RWPE2 (cell line): ENCODE results near the gene FHIT.

ENCODE experiments used
- ATAC-seq: fragments of 200-7000 bp; cut with Tn5 transposase; 3 replicates; pipeline ENCODE4 v1.9.1; 2021; ENCODE audit warnings: low read depth
- DNase-seq: peaks from one replicate; pipeline ENCODE4 v3.0.0-alpha.2; 2020; ENCODE audit warnings: low spot score
- H3K27ac ChIP-seq: fragments of 450-650 bp; 2 replicates; pipeline ENCODE4 v1.5.1; 2017; ENCODE audit warnings: mild to moderate bottlenecking; ENCODE audit not compliant: poor library complexity, severe bottlenecking
- H3K27me3 ChIP-seq: fragments of 250-450 bp; sonication (Bioruptor Pico); 2 replicates; pipeline ENCODE4 v1.5.1; 2021; ENCODE audit warnings: mild to moderate bottlenecking, moderate library complexity; ENCODE audit not compliant: insufficient read depth, poor library complexity, severe bottlenecking
- H3K36me3 ChIP-seq: fragments of 250-450 bp; sonication (Bioruptor Pico); 2 replicates; pipeline ENCODE4 v1.5.1; 2020; ENCODE audit warnings: low read depth, mild to moderate bottlenecking, moderate library complexity
- H3K4me1 ChIP-seq: fragments of 250-450 bp; sonication (Bioruptor Pico); 2 replicates; pipeline ENCODE4 v1.5.1; 2021; ENCODE audit warnings: mild to moderate bottlenecking, moderate library complexity; ENCODE audit not compliant: insufficient read depth, poor library complexity, severe bottlenecking
- H3K4me3 ChIP-seq: fragments of 250-450 bp; sonication (Bioruptor Pico); 2 replicates; pipeline ENCODE4 v1.5.1; 2021; ENCODE audit warnings: mild to moderate bottlenecking, moderate library complexity; ENCODE audit not compliant: severe bottlenecking
- H3K9me3 ChIP-seq: fragments of 250-450 bp; sonication (Bioruptor Pico); 2 replicates; pipeline ENCODE4 v1.5.1; 2021; ENCODE audit warnings: mild to moderate bottlenecking, moderate library complexity; ENCODE audit not compliant: severe bottlenecking
- TF ChIP-seq, protein P1 (sequence below): fragments of 450-650 bp; IDR thresholded peaks from one replicate; pipeline ENCODE4 v1.5.1; 2017; ENCODE audit warnings: mild to moderate bottlenecking, moderate library complexity; ENCODE audit not compliant: poor library complexity, severe bottlenecking

The FHIT gene

DNA sequence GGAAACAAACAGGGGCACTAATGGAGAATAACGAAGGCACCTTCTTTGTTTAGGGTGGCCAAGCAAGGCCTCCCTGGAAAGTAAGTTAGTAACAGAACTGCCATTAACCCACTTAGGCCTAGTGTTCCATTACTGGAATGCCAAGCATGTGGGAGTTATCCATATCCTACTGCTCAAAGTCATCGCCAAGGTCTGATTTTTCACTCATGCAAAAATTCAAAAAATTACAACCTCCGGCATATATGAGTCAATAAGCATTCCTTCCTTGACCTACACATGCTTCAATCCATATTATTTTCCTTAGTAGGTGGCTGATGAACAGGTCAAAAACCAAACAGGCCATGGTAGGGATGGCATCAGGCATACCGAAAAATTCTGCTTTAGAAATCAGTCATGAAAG is 1097.2 kb downstream of the FHIT start:
- no peaks in the 10 kb centered on the region for H3K36me3 ChIP-seq
- no peaks in the 10 kb centered on the region for H3K9me3 ChIP-seq
- H3K4me3 ChIP-seq: no peak overlapping the region
- TF ChIP-seq, protein P1, sequence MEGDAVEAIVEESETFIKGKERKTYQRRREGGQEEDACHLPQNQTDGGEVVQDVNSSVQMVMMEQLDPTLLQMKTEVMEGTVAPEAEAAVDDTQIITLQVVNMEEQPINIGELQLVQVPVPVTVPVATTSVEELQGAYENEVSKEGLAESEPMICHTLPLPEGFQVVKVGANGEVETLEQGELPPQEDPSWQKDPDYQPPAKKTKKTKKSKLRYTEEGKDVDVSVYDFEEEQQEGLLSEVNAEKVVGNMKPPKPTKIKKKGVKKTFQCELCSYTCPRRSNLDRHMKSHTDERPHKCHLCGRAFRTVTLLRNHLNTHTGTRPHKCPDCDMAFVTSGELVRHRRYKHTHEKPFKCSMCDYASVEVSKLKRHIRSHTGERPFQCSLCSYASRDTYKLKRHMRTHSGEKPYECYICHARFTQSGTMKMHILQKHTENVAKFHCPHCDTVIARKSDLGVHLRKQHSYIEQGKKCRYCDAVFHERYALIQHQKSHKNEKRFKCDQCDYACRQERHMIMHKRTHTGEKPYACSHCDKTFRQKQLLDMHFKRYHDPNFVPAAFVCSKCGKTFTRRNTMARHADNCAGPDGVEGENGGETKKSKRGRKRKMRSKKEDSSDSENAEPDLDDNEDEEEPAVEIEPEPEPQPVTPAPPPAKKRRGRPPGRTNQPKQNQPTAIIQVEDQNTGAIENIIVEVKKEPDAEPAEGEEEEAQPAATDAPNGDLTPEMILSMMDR: no peak
- ATAC-seq (no peak), DNase-seq (no peak)
- H3K4me1 ChIP-seq: no peaks in the 10 kb centered on the region
- no peak overlapping the region for H3K27ac ChIP-seq
- H3K27me3 ChIP-seq: no peaks in the 10 kb centered on the region

DNA sequence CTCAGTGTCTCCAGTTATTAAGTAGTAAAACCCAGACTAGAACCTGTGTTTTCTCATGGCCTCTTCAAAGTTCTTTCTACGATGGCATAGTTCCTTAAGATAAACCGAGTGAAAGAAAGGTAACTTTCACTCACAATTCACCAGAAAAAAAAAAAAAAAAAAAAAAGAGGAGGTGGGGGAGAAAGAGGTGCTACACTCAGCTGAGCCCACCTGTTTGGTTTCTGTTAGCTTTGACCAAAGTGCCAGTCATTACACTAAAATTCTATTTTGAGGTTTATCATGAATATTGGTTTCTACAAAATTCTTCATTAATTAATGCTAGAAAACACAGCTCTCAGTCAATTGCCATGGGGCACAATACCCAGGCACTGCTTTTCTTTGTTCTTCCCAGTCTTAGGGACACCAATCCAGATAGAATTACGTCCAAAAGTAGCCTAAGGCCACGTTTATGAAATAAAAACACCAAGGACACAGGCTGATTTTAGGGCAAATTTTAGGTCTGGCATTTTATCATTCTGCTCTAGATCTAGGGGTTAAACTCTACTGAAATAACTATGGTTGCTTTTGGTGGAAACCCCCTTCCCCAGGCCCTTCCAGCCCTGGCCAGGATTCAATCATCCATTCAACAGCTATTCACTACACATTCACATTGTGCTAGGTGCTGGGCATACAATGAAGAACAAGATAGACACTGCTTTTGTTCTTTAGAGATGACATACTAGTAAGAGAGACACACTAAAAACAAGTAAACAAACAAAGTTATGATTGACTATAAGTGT is 1097.8 kb downstream of the FHIT start:
- Histone ChIP-seq H3K4me1 (no peaks in the 10 kb centered on the region), H3K9me3 (no peaks in the 10 kb centered on the region), H3K27ac (no peak overlapping the region), H3K36me3 (no peaks in the 10 kb centered on the region), H3K27me3 (no peaks in the 10 kb centered on the region), H3K4me3 (no peak overlapping the region)
- TF ChIP-seq, protein P1: no peak
- DNase-seq (no peak), ATAC-seq (no peak)

DNA sequence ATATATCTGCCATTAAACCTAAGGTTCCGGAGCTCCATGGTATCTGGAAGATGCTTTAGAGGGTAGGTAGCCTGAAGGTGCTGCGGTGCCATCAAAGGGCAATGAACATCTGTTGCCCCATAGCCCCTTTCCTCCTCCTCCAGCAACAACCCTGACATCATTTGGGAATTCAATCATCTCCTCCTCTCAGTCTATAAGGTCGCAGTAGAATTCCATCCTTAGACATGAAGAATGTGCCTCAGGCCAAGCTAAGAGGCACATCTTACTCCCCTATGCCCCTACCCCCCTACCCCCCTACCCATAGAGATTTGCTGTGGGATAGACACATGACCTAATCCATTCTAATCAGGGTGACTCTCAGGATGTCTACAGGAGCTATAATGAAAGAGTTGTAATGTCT is 1101.8 kb downstream of the FHIT start:
- DNase-seq: no peak
- no peak overlapping the region for H3K27ac ChIP-seq
- no peaks in the 10 kb centered on the region for H3K36me3 ChIP-seq
- no peaks in the 10 kb centered on the region for H3K4me1 ChIP-seq
- no peaks in the 10 kb centered on the region for H3K27me3 ChIP-seq
- no peak overlapping the region for H3K4me3 ChIP-seq
- TF ChIP-seq, protein P1: no peak
- no peaks in the 10 kb centered on the region for H3K9me3 ChIP-seq
- ATAC-seq: no peak

DNA sequence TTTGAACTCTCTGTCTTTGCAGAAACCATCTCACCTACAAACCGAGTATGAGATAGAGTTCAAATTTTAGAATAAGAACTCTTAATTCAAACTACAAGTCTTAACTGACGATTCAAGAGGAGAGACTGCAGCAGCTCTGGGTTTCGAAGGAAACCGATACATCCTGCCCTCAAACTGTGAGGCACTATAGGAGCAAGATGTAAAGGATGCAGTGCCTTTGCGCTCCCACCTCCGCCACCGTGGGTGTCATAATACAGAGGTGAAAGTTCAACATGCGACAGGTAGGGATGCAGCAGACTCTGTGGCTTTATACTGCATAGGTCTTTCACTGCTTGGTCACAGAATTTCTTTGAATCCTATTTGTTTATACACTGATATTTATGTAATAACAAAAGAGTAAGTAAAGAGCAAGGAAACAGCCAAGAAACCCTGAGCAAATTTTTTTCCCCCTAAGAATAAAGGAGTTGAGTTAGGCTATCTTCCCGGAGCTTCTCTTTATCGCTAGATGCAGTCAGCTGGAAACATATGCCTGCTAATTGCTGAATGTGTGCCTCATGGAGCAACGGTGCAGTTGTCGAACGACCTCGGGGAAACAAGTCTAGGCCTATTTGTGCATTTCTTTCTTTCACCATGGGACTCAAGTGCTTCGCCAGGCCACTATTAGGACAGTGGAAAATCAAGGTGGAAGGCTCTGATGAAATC is 1103.9 kb downstream of the FHIT start:
- no peaks in the 10 kb centered on the region for H3K9me3 ChIP-seq
- TF ChIP-seq, protein P1: no peak
- H3K36me3 ChIP-seq: no peaks in the 10 kb centered on the region
- H3K27me3 ChIP-seq: no peaks in the 10 kb centered on the region
- no peak overlapping the region for H3K4me3 ChIP-seq
- ATAC-seq: no peak
- no peaks in the 10 kb centered on the region for H3K4me1 ChIP-seq
- no peak for DNase-seq
- H3K27ac ChIP-seq: no peak overlapping the region

DNA sequence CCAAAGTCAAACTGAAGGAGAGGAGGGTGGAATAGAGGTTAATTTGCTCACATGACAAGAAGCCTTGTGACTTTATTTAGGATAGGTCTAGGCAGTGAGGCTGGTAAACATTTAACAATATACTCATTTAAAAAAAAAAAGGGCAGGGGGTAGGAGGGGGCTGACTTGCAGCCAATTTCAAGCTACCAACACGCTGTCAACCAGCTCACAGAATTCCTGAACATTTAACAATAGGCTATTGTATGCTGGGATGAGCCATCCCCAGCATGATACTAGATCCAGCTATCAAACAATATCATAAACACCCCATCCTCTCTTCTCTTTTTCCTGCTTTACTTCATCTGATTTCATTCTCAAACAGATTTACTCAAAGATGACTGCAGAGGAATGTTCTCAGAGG is 1105.1 kb downstream of the FHIT start:
- H3K9me3 ChIP-seq: no peaks in the 10 kb centered on the region

More for the DNA sequence above, 1105.1 kb downstream of the FHIT start:
- no peak overlapping the region for H3K4me3 ChIP-seq
- no peak for DNase-seq
- no peaks in the 10 kb centered on the region for H3K4me1 ChIP-seq
- no peaks in the 10 kb centered on the region for H3K36me3 ChIP-seq
- no peak for ATAC-seq
- H3K27ac ChIP-seq: no peak overlapping the region
- TF ChIP-seq, protein P1: no peak
- no peaks in the 10 kb centered on the region for H3K27me3 ChIP-seq
